Body of pancreas (tissue), 4 donors: ENCODE measurements around the gene CCDC136. TPM values are rescaled to one million over a fixed set of nuclear protein-coding genes. Genes with fewer than 3 reads are reported as not detected.

Source experiments
- ATAC-seq: fragments of 150-250 bp; one replicate; pipeline ENCODE4 v1.9.1; 2016
- DNase-seq, 4 donors: peaks; one replicate each; pipeline ENCODE4 v3.0.0-alpha.2; 2019
- H3K27ac ChIP-seq, 4 donors: fragments of 200-600 bp; sonication (generic); 1 replicate in 3 of 4; 2 replicates in 1 of 4; pipeline versions ENCODE4 v1.5.1 to v1.6.1; 2016 to 2019; ENCODE audit warnings: mild to moderate bottlenecking in 1 of 4, mixed read lengths in 1 of 4, moderate library complexity in 1 of 4
- H3K27me3 ChIP-seq, 2 donors: fragments of 200-600 bp; sonication (generic); one replicate each; pipeline ENCODE4 v1.6.0; 2016; ENCODE audit warnings: mild to moderate bottlenecking in 1 of 2
- H3K36me3 ChIP-seq, 2 donors: fragments of 200-600 bp; sonication (generic); replicated peaks in 1 of 2; 2 replicates each; pipeline ENCODE4 v1.5.1; 2016; ENCODE audit warnings: low read depth in 2 of 2; ENCODE audit not compliant: insufficient read depth in 1 of 2
- H3K4me1 ChIP-seq: fragments of 200-600 bp; sonication (generic); one replicate; pipeline ENCODE4 v1.6.0; 2016
- H3K4me3 ChIP-seq, 2 donors: fragments of 200-600 bp; sonication (generic); 1 replicate in 1 of 2; 2 replicates in 1 of 2; pipeline ENCODE4 v1.5.1; 2016 to 2019
- H3K9me3 ChIP-seq, 3 donors: fragments of 200-600 bp; sonication (generic); 1 replicate in 2 of 3; 2 replicates in 1 of 3; pipeline ENCODE4 v1.5.1; 2016
- CTCF ChIP-seq, 7 experiments: fragments of 450-650 bp in 4 of 7; fragments of 200-600 bp in 3 of 7; sonication (generic) in 3 of 7; IDR thresholded peaks; one replicate each; pipeline ENCODE4 v1.5.1; 2016 to 2019; ENCODE audit warnings: antibody characterized with exemption in 7 of 7
- POLR2A ChIP-seq, 3 donors: fragments of 450-650 bp; IDR thresholded peaks; one replicate each; pipeline ENCODE4 v1.6.1; 2016; ENCODE audit warnings: antibody characterized with exemption in 3 of 3, mild to moderate bottlenecking in 2 of 3
- WGBS, 2 donors: methylation state at CpG; one replicate each; pipeline ENCODE4 v1.1.5; 2017; 5-methylcytosine and 5-hydroxymethylcytosine counted together
- intact Hi-C: fragments of 100-400 bp; cut with DNase I; formaldehyde crosslinking; loops from one replicate; pipeline ENCODE4 v1.15.1; 2023
- total RNA-seq, 2 donors: library from RNA; depleted of rRNA; stranded (reverse); fragments of >200 nt; gene quantifications; one replicate each; pipeline ENCODE4 v1.1.0, GENCODE V29; 2016

The CCDC136 gene
- total RNA-seq, 2 donors from 2014 or later, result 0.99 to 3.6 TPM

DNA sequence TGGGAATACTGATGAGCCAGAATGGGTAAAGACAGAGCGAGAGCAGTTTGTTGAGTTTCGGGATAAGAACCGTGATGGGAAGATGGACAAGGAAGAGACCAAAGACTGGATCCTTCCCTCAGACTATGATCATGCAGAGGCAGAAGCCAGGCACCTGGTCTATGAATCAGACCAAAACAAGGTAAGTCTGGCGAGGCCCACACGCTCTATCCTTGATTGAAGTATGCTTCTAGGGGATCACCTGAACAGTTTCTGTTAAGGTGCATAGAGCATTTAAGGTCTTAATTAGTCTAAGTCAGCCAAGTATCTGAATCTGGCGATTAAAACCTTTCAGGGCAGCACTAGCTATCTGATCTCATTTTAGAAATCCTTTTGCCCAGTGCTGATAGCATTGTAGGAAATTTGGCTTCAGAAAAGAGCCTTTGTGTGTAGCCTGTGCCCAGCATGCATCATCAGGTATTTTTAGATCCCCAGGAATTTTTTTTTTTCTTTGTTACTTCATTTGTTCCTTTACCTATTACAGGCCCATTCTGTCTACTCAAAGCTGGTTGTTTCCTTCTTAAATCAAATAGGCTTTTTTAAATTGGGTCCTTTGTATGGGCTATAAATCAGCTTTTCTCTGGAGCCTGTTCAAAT is 24.2 kb upstream of the CCDC136 start:
- WGBS, 2 donors, result 90 to 91% methylated on average over 6 of the region's 6 CpGs
- Histone ChIP-seq H3K27me3 (no peaks in the 10 kb centered on the region), H3K27ac (peak overlapping the region in 2 of 4 donors; percentile 3 to 11), H3K4me1 (peaks cover 16% of the 10 kb centered on the region), H3K9me3 (no peaks in the 10 kb centered on the region), H3K36me3 (peaks cover 4 to 6% of the 10 kb centered on the region in 2 donors), H3K4me3 (no peak overlapping the region)
- ATAC-seq (peak; percentile 45), DNase-seq (no peak)
- TF ChIP-seq CTCF (IDR thresholded peaks at IDR 0.05) (no peak), POLR2A (IDR thresholded peaks at IDR 0.05) (no peak)
- intact Hi-C loops, result no loop called here

DNA sequence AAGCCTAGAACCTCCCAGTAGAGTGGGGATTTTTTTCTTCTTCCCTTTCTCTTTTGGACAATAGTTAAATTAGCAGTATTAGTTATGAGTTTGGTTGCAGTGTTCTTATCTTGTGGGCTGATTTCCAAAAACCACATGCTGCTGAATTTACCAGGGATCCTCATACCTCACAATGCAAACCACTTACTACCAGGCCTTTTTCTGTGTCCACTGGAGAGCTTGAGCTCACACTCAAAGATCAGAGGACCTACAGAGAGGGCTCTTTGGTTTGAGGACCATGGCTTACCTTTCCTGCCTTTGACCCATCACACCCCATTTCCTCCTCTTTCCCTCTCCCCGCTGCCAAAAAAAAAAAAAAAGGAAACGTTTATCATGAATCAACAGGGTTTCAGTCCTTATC is 21.5 kb upstream of the CCDC136 start:
- peaks cover 16% of the 10 kb centered on the region for H3K4me1 ChIP-seq
- peaks cover 2 to 4% of the 10 kb centered on the region in 2 donors for H3K36me3 ChIP-seq
- intact Hi-C loops, result no loop called here
- no peak for TF ChIP-seq POLR2A (IDR thresholded peaks at IDR 0.05)
- DNase-seq, result no peak
- H3K27me3 ChIP-seq, result no peaks in the 10 kb centered on the region
- WGBS, 2 donors, result 7 to 13% methylated on average over 2 of the region's 2 CpGs
- H3K9me3 ChIP-seq, result no peaks in the 10 kb centered on the region
- no peak overlapping the region for H3K27ac ChIP-seq
- peak; percentile 35 for ATAC-seq
- H3K4me3 ChIP-seq, result no peak overlapping the region

- Histone ChIP-seq H3K4me3 (no peak overlapping the region), H3K27me3 (no peaks in the 10 kb centered on the region), H3K4me1 (peaks cover 16% of the 10 kb centered on the region), H3K9me3 (no peaks in the 10 kb centered on the region), H3K36me3 (peaks cover 0 to 4% of the 10 kb centered on the region in 2 donors), H3K27ac (no peak overlapping the region)
- 94 to 98% methylated on average over 12 of the region's 12 CpGs for WGBS, 2 donors
- TF ChIP-seq CTCF (IDR thresholded peaks at IDR 0.05) (no peak), POLR2A (IDR thresholded peaks at IDR 0.05) (no peak)
- intact Hi-C loops, result no loop called here
- DNase-seq, result no peak
- ATAC-seq, result no peak
These were observed 18.2 kb upstream of the CCDC136 start for GRCh38 chr7:128773604-128774003.

- intact Hi-C loops, result no loop called here
- H3K4me1 ChIP-seq, result peaks cover 16% of the 10 kb centered on the region
- peaks cover 0 to 4% of the 10 kb centered on the region in 2 donors for H3K36me3 ChIP-seq
- H3K4me3 ChIP-seq, result no peak overlapping the region
- TF ChIP-seq POLR2A (IDR thresholded peaks at IDR 0.05) (no peak), CTCF (IDR thresholded peaks at IDR 0.05) (no peak)
- ATAC-seq, result no peak
- DNase-seq, result no peak
- WGBS, 2 donors, result 91 to 94% methylated on average over 12 to 13 of the region's 13 CpGs
- no peak overlapping the region for H3K27ac ChIP-seq
- H3K27me3 ChIP-seq, result no peaks in the 10 kb centered on the region
- H3K9me3 ChIP-seq, result no peaks in the 10 kb centered on the region
These were observed 17.6 kb upstream of the CCDC136 start for GRCh38 chr7:128774029-128774689.

- H3K4me1 ChIP-seq, result peaks cover 10% of the 10 kb centered on the region
- H3K36me3 ChIP-seq, result peaks cover 0 to 4% of the 10 kb centered on the region in 2 donors
- TF ChIP-seq POLR2A (IDR thresholded peaks at IDR 0.05) (no peak), CTCF (IDR thresholded peaks at IDR 0.05) (no peak)
- H3K27ac ChIP-seq, result no peak overlapping the region
- no peaks in the 10 kb centered on the region for H3K9me3 ChIP-seq
- DNase-seq (no peak), ATAC-seq (no peak)
- no peak overlapping the region for H3K4me3 ChIP-seq
- intact Hi-C loops, result no loop called here
- WGBS, 2 donors, result 96 to 100% methylated on average over 7 of the region's 7 CpGs
- H3K27me3 ChIP-seq, result no peaks in the 10 kb centered on the region
These were observed 16.8 kb upstream of the CCDC136 start for GRCh38 chr7:128774921-128775320.
